Vagina (tissue), 2 donors: ENCODE measurements around the gene CRACDL.
"Not testable (repeated sequence)": the region's sequence is repeated elsewhere in the genome, so short reads cannot be mapped to it uniquely, and the experiment has no call there.

Experiments
- CTCF ChIP-seq, 3 experiments: fragments of 450-650 bp in 2 of 3; fragments of 200-600 bp in 1 of 3; sonication (generic) in 1 of 3; IDR thresholded peaks; one replicate each; pipeline ENCODE4 v1.5.1; 2017 to 2019; ENCODE audit warnings: antibody characterized with exemption in 3 of 3, mild to moderate bottlenecking in 2 of 3, moderate library complexity in 2 of 3
- POLR2AphosphoS5 ChIP-seq, 2 donors: sonication (generic); formaldehyde crosslinking; IDR thresholded peaks; one replicate each; pipeline ENCODE4 v1.9.0; 2017; ENCODE audit warnings: antibody characterized with exemption in 2 of 2, mild to moderate bottlenecking in 2 of 2, low read depth in 1 of 2; ENCODE audit not compliant: insufficient read depth in 1 of 2

GRCh38 chr2:98877658-98878057, 58.4 kb downstream of the CRACDL start:
- TF ChIP-seq CTCF (IDR thresholded peaks at IDR 0.05); POLR2AphosphoS5 (IDR thresholded peaks at IDR 0.05; ENCODE audit: insufficient read depth in 1 of 2, low read depth in 1 of 2): not testable (repeated sequence)
